Thymus (tissue), 11 donors: ENCODE measurements around the gene TACR3. TPM values are rescaled to one million over a fixed set of nuclear protein-coding genes. Genes with fewer than 3 reads are reported as not detected.
"Not testable (repeated sequence)": the region's sequence is repeated elsewhere in the genome, so short reads cannot be mapped to it uniquely, and the experiment has no call there.

Experiments used
- DNase-seq, 9 donors: peaks; one replicate each; pipeline ENCODE4 v3.0.0-alpha.2; 2013; ENCODE audit warnings: low spot score in 9 of 9, low read depth in 6 of 9, missing footprints in 1 of 9
- H3K27ac ChIP-seq, 2 donors: one replicate each; pipeline ENCODE4 v1.5.1; 2013; ENCODE audit warnings: control low read depth in 1 of 2, low read depth in 1 of 2, low read length in 1 of 2, mild to moderate bottlenecking in 1 of 2, moderate library complexity in 1 of 2
- H3K27me3 ChIP-seq, 2 donors: one replicate each; pipeline ENCODE4 v1.5.1; 2013; ENCODE audit warnings: low read length in 1 of 2; ENCODE audit not compliant: control insufficient read depth in 2 of 2, insufficient read depth in 1 of 2
- H3K36me3 ChIP-seq, 2 donors: one replicate each; pipeline ENCODE4 v1.5.1; 2013; ENCODE audit warnings: low read length in 1 of 2, mild to moderate bottlenecking in 1 of 2, moderate library complexity in 1 of 2; ENCODE audit not compliant: control insufficient read depth in 2 of 2, insufficient read depth in 2 of 2
- H3K4me1 ChIP-seq, 2 donors: one replicate each; pipeline ENCODE4 v1.5.1; 2013; ENCODE audit warnings: low read length in 2 of 2; ENCODE audit not compliant: control insufficient read depth in 2 of 2, insufficient read depth in 2 of 2
- H3K4me3 ChIP-seq, 2 donors: one replicate each; pipeline ENCODE4 v1.5.1; 2013; ENCODE audit warnings: low read length in 2 of 2, control low read depth in 1 of 2, mild to moderate bottlenecking in 1 of 2
- H3K9me3 ChIP-seq, 2 donors: one replicate each; pipeline ENCODE4 v1.5.1; 2013; ENCODE audit warnings: low read length in 1 of 2, mild to moderate bottlenecking in 1 of 2; ENCODE audit not compliant: control insufficient read depth in 2 of 2, insufficient read depth in 1 of 2
- WGBS: extraction: QIAGEN DNeasy Blood & Tissue Kit; methylation state at CpG from one replicate; pipeline ENCODE4 v1.1.7; 2013; 5-methylcytosine and 5-hydroxymethylcytosine counted together
- polyA plus RNA-seq: library from polyadenylated mRNA; stranded (reverse); fragments of 200-250 nt; gene quantifications from one replicate; pipeline ENCODE4 v1.2.3, GENCODE V29; 2013
- total RNA-seq: library from RNA; stranded (reverse); fragments of 120-200 nt; gene quantifications from one replicate; pipeline ENCODE4 v1.2.4, GENCODE V29; 2013
- donor health status: healthy.

The TACR3 gene
- total and polyA plus RNA-seq, 2 donors, result 0.02 TPM; not detected in 1

DNA sequence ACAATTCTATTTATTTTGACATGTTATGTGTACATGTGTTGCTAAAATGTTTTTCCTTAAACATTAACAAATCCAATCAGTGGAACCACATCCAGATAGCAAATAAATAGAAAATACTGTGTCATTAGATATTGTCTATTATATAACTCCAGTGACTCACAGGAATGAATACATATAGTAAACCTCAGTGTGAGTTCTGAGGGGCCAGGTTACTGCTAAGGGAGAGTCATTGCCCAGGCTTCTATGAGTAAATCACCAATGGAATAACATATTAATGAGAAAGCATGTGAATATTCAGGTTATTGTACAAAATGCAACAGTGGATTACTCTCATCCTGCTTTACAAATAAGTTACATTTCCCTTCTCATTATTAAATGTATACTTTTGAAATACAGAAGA, 27.2 kb downstream of the TACR3 start:
- DNase-seq, result no peak
- Histone ChIP-seq H3K27me3 (no peaks in the 10 kb centered on the region), H3K36me3 (no peaks in the 10 kb centered on the region), H3K4me3 (no peak overlapping the region), H3K9me3 (no peaks in the 10 kb centered on the region), H3K27ac (no peak overlapping the region), H3K4me1 (no peaks in the 10 kb centered on the region)

DNA sequence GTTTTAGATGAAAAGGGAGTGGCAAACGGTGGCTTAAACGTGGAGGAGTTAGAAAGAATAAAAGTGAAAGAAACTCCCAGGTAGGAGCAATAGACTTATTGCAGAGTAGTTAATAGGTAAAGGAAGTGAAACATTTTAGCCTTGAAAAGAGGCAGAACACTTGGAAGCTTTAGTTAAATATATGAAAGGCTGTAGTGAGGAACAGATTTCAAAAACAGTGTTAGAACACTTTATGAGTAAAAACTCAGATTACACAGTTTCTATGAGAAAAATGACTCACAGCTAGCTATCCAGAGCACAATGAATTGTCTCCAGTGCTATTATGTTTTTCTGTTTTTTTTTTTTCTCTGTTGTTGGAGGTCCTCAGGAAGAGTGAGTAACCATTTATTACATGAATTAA, 45.8 kb downstream of the TACR3 start:
- Histone ChIP-seq H3K27me3 (no peaks in the 10 kb centered on the region), H3K4me3 (no peak overlapping the region), H3K36me3 (no peaks in the 10 kb centered on the region), H3K27ac (no peak overlapping the region), H3K4me1 (no peaks in the 10 kb centered on the region), H3K9me3 (no peaks in the 10 kb centered on the region)
- 90% methylated on average over 2 of the region's 2 CpGs for WGBS
- DNase-seq, result no peak

DNA sequence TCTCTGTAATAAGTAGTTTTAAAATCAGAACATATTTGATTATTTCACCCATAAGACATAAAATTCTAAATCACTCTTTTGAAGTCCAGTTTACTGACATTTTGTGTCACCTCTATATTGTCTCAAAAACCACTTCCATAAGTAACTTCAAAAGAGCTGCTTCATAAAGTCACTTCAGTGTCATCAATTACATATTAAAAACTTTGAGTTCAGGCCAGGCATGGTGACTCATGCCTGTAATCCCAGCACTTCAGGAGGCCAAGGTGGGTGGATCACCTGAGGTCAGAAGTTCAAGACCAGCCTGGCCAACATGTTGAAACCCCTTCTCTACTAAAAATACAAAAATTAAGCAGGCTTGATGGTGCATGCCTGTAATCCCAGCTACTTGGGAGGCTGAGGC, 53.0 kb downstream of the TACR3 start:
- H3K4me1 ChIP-seq, H3K36me3 ChIP-seq: not testable (repeated sequence)

DNA sequence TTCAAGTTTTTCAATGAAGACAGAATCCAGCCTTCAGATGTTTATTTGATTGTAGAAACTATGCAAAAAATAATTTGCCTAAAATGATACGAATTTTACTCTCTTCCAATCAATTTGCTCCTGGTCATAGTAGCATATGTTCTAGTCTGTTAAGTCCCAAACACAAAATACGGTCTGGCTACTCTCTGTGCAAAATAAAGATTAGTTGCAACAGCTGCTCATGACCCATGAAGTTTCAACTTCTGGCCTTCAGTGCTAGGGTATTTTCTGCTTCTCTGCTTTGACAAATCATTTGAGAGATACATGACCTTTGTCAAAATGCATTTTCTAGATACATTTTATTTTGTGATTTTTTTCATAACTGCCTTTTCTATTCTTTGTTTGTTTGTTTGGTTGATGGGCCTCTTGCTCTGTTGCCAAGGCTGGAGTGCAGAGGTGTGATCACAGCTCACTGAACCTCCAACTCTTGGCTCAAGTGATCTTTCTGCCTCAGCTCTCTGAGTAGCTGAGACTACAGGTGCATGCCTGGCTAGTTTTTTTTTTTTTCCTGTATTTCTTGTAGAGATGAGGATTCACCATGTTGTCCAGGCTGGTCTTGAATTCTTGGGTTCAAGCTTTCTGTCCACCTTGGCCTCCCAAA, 55.2 kb downstream of the TACR3 start:
- no peak overlapping the region for H3K4me3 ChIP-seq
- H3K9me3 ChIP-seq, result no peaks in the 10 kb centered on the region
- no peak overlapping the region for H3K27ac ChIP-seq
- H3K27me3 ChIP-seq, result no peaks in the 10 kb centered on the region
- no peak for DNase-seq
- no peaks in the 10 kb centered on the region for H3K4me1 ChIP-seq
- H3K36me3 ChIP-seq, result no peaks in the 10 kb centered on the region
- 82% methylated on average over 2 of the region's 2 CpGs for WGBS

More for the DNA sequence above, 53.0 kb downstream of the TACR3 start:
- H3K9me3 ChIP-seq, H3K27me3 ChIP-seq, DNase-seq, H3K4me3 ChIP-seq, H3K27ac ChIP-seq: not testable (repeated sequence)

DNA sequence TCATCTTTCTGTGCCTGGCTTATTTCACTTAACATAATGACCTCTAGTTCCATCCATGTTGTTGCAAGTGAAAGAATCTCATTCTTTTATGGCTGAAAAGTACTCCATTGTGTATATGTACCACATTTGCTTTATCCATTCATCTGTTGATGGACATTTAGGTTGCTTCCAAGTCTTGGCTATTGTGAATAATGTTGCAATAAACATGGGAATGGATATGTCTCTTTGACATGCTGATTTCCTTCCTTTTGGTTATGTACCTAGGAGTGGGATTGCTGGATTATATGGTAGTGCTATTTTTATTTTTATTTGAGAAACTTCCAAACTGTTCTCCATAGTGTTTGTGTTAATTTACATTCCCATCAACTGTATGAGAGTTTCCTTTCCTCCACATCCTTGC, 71.2 kb downstream of the TACR3 start:
- H3K9me3 ChIP-seq, result peaks cover 0 to 6% of the 10 kb centered on the region in 2 donors
- H3K36me3 ChIP-seq, result no peaks in the 10 kb centered on the region
- no peaks in the 10 kb centered on the region for H3K27me3 ChIP-seq
- no peak overlapping the region for H3K27ac ChIP-seq
- H3K4me3 ChIP-seq, result no peak overlapping the region
- no peak for DNase-seq
- no peaks in the 10 kb centered on the region for H3K4me1 ChIP-seq

DNA sequence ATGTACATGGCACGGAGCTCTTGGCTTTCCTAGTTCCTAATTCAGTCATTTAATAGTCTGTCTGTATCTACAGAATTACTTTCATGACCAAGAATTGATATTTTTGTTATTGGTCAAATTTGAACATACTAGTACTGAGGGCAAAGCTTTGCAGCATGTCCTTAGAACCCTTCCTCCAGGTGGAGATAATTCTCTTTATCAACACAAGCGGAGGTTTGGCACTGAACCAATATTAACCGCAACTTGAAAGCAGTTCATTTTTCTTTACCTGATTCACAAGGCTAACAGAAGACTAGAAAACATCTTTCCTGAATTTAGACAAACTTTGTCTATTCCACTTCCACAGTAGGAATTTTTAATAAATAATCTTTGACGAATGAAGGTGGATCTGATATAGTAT, 73.8 kb downstream of the TACR3 start:
- H3K9me3 ChIP-seq, result peaks cover 0 to 4% of the 10 kb centered on the region in 2 donors
- DNase-seq, result no peak
- H3K27me3 ChIP-seq, result no peaks in the 10 kb centered on the region
- H3K4me1 ChIP-seq, result no peaks in the 10 kb centered on the region
- no peaks in the 10 kb centered on the region for H3K36me3 ChIP-seq
- H3K27ac ChIP-seq, result no peak overlapping the region
- no peak overlapping the region for H3K4me3 ChIP-seq
- 92% methylated on average over 4 of the region's 4 CpGs for WGBS

DNA sequence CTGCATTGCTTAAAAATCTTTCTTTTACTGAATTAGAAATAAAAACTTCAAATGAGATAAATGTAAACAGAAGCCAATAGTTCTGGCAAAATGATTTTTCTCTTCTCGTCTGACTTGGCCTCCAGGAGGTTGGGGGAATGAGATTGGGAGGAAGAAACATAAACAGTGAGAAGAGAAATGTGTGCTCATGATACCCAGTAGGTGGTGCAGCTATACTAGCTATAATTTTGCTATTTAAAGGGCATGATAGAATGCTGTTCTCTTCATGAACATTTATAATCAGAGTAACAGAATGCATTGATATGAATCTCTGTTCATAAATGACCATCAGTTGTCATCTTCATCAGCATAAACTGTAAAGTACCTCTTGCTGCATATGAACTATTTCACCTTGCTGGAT, 85.5 kb downstream of the TACR3 start:
- H3K4me3 ChIP-seq, result no peak overlapping the region
- WGBS, result 45% methylated on average over 1 of the region's 1 CpG
- no peaks in the 10 kb centered on the region for H3K4me1 ChIP-seq
- no peaks in the 10 kb centered on the region for H3K36me3 ChIP-seq
- no peaks in the 10 kb centered on the region for H3K27me3 ChIP-seq
- no peak for DNase-seq
- H3K27ac ChIP-seq, result no peak overlapping the region
- no peaks in the 10 kb centered on the region for H3K9me3 ChIP-seq

DNA sequence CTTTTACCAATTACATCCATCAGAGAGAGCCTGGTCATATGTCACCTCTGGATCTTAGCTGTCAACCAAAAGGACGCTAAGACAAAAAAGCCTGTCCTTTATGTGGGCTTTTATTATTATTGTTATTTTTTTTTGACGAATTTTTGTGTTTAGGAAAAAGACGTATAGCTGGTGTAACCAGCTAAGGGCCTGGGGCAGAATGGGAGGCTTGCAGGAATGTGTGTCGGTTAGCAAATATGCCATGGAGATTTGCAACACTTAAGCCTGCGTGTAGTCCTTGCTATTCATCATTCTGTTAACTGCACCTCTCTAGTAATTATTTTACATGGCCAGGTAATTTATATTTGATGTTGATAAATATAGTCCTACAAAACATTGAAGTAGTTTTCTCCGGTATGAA, 93.5 kb downstream of the TACR3 start:
- Histone ChIP-seq H3K27ac (no peak overlapping the region), H3K4me1 (no peaks in the 10 kb centered on the region), H3K27me3 (no peaks in the 10 kb centered on the region), H3K4me3 (no peak overlapping the region), H3K36me3 (no peaks in the 10 kb centered on the region), H3K9me3 (no peaks in the 10 kb centered on the region)
- no peak for DNase-seq
- WGBS, result 94% methylated on average over 6 of the region's 6 CpGs

DNA sequence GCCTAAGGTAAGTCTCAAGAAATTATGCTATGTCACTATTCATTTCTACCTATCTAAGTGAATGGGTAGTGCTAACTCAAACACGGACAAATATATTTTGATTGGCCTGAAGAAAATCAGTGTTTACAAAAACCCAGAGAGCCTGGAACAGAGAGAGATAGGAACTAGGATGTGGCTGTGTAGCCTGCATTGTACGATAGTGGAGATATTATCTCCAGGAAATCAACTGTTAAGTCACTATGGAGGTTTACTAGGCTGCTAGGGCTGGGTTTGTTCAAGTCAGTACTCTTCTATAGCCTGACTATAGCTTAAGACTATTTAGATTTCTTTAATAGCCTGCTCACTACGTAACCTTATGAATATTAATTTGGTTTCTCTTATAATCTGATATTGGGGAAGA, 127.9 kb downstream of the TACR3 start:
- H3K27ac ChIP-seq, result no peak overlapping the region
- no peak overlapping the region for H3K4me3 ChIP-seq
- 25% methylated on average over 3 of the region's 3 CpGs for WGBS
- H3K9me3 ChIP-seq, result no peaks in the 10 kb centered on the region
- no peaks in the 10 kb centered on the region for H3K27me3 ChIP-seq
- DNase-seq, result no peak
- H3K4me1 ChIP-seq, result no peaks in the 10 kb centered on the region
- no peaks in the 10 kb centered on the region for H3K36me3 ChIP-seq

DNA sequence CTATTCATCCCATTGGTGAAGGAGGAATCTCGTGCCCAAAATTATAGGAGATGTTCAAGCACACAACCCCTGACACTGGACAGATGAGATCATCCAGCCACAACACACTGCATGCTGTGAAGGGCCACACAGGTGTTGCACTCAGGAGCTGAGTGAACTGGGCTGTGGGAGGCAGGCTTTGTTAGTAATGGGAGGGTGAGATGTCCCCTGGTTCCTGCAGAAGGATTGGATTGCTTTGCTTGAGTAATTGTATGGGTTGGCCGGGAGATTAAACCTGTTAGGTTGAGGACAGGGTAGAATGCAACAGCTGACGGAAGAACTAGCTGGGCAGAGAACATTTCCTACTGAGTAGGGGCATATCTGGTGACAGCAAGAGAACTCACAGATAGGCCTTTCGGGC, 152.2 kb downstream of the TACR3 start:
- no peaks in the 10 kb centered on the region for H3K4me1 ChIP-seq
- no peak overlapping the region for H3K4me3 ChIP-seq
- 89% methylated on average over 4 of the region's 4 CpGs for WGBS
- DNase-seq, result no peak
- H3K9me3 ChIP-seq, result no peaks in the 10 kb centered on the region
- H3K27me3 ChIP-seq, result no peaks in the 10 kb centered on the region
- no peaks in the 10 kb centered on the region for H3K36me3 ChIP-seq
- no peak overlapping the region for H3K27ac ChIP-seq
